Lower leg skin (tissue), 4 donors: ENCODE data around the gene FMO1. TPM values are rescaled to one million over a fixed set of nuclear protein-coding genes. Genes with fewer than 3 reads are reported as not detected.
"Not testable (repeated sequence)": the region's sequence is repeated elsewhere in the genome, so short reads cannot be mapped to it uniquely, and the experiment has no call there.

Source experiments
- DNase-seq, 2 donors: peaks; one replicate each; pipeline ENCODE4 v3.0.0-alpha.2; 2019; ENCODE audit warnings: low spot score in 2 of 2
- H3K4me3 ChIP-seq: fragments of 200-600 bp; sonication (generic); 2 replicates; pipeline ENCODE4 v1.5.1; 2017; ENCODE audit warnings: mild to moderate bottlenecking, low read depth; ENCODE audit not compliant: poor library complexity, severe bottlenecking
- POLR2A ChIP-seq, 2 donors: fragments of 450-650 bp; IDR thresholded peaks; one replicate each; pipeline ENCODE4 v1.6.1; 2016 to 2017; ENCODE audit warnings: antibody characterized with exemption in 2 of 2, mild to moderate bottlenecking in 1 of 2, moderate library complexity in 1 of 2
- WGBS, 2 donors: methylation state at CpG; one replicate each; pipeline ENCODE4 v1.1.5; 2018; 5-methylcytosine and 5-hydroxymethylcytosine counted together
- intact Hi-C: fragments of 100-400 bp; cut with DNase I; formaldehyde crosslinking; loops from one replicate; pipeline ENCODE4 v1.15.0; 2023; ENCODE audit warnings: low total_unique reads
- total RNA-seq, 4 donors: library from RNA; depleted of rRNA; stranded (reverse); fragments of >200 nt; gene quantifications; one replicate each; pipeline ENCODE4 v1.1.0, GENCODE V29; 2016
- TF ChIP-seq, protein P1 (sequence below), 3 donors: fragments of 450-650 bp; IDR thresholded peaks; one replicate each; pipeline ENCODE4 v1.5.1; 2016; ENCODE audit warnings: antibody characterized with exemption in 3 of 3, mild to moderate bottlenecking in 3 of 3, moderate library complexity in 2 of 3

FMO1 gene
- total RNA-seq, 4 donors from 2014 or later: 0.53 to 3.4 (median 2.2) TPM

DNA sequence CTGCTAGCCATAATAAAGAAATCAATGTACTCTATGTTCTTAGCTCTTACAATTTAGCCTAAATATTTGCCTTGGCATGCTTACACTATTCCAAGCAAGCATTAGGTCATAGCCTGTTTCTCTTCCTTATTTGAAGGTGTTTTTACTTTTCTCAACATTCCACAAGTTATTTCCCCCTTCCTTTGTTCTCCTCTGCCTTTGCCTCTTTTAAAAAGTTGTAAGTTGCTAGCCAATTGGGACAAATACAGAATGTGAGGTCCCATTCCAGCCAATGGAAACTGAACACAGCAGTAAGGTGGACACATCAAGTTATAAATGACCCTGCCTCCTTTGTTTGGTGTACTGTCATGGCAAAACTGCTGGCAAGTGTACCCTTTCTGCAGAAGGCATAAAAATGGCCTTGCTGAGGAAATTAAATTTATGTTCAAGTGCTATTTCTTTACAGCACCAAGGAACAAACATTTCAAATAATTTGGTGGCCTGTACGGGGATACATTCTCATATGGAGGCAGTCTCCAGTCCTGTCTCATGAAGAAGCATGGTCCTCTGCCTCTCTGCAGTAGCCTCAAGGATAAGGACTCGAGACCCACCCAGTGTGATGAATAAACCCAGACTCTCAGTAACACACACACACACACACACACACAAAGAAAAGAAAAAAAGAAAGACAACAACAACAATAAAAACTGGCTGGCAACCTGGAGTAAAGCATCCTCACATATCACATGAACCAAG is 28.8 kb upstream of the FMO1 start:
- 75 to 82% methylated on average over 2 of the region's 2 CpGs for WGBS, 2 donors
- TF ChIP-seq POLR2A (IDR thresholded peaks at IDR 0.05): no peak
- TF ChIP-seq, protein P1, sequence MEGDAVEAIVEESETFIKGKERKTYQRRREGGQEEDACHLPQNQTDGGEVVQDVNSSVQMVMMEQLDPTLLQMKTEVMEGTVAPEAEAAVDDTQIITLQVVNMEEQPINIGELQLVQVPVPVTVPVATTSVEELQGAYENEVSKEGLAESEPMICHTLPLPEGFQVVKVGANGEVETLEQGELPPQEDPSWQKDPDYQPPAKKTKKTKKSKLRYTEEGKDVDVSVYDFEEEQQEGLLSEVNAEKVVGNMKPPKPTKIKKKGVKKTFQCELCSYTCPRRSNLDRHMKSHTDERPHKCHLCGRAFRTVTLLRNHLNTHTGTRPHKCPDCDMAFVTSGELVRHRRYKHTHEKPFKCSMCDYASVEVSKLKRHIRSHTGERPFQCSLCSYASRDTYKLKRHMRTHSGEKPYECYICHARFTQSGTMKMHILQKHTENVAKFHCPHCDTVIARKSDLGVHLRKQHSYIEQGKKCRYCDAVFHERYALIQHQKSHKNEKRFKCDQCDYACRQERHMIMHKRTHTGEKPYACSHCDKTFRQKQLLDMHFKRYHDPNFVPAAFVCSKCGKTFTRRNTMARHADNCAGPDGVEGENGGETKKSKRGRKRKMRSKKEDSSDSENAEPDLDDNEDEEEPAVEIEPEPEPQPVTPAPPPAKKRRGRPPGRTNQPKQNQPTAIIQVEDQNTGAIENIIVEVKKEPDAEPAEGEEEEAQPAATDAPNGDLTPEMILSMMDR (IDR thresholded peaks at IDR 0.05): no peak
- DNase-seq: no peak
- H3K4me3 ChIP-seq: no peak overlapping the region
- intact Hi-C loops: no loop called here

DNA sequence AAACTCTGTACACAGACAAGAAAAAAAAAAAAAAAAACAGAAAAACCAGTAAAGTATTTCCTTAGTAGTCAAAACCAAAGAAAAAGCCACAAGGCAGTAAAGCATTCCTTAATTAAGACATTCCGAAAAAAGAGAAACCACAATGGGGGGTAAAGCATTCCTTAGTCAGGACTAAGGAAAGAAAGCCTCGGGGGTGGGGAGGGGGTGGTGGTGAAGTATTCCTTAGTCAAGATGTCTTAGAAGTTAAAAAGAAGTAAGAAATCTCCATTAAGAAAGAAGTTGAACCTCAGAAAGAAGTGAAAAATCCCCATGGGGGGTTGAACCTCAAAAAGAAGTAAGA is 28.2 kb upstream of the FMO1 start:
- H3K4me3 ChIP-seq: no peak overlapping the region
- no peak for DNase-seq
- TF ChIP-seq, protein P1 (IDR thresholded peaks at IDR 0.05): no peak
- TF ChIP-seq POLR2A (IDR thresholded peaks at IDR 0.05): no peak
- intact Hi-C loops: no loop called here
- WGBS, 2 donors: 44 to 54% methylated on average over 2 of the region's 2 CpGs

DNA sequence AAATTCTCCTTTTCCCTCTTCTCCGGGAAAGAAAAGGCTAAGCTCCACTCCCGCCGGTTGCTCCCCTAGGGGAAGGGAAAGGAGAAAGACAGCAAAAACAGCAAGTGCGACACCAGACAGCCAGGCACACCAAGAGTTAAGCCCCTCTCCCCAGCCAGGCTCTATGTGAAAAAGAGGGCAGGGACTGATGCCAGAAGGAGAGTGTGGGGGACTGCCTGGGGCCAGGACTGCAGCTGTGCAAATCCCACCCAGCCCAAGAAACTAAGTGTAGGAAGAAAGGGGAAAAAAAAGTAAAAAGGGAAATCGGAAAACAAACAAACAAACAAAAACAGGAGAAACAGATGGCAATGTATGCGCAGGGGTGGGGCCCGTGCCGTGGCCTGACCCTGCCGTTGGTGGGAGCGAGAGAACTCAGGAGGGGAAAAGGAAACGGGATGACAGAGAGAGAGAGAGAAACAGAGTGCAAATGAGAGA is 27.7 kb upstream of the FMO1 start:
- H3K4me3 ChIP-seq: no peak overlapping the region
- DNase-seq: no peak
- no peak for TF ChIP-seq POLR2A (IDR thresholded peaks at IDR 0.05)
- TF ChIP-seq, protein P1 (IDR thresholded peaks at IDR 0.05): no peak
- intact Hi-C loops: no loop called here
- WGBS, 2 donors: 65% methylated on average over 11 of the region's 11 CpGs

DNA sequence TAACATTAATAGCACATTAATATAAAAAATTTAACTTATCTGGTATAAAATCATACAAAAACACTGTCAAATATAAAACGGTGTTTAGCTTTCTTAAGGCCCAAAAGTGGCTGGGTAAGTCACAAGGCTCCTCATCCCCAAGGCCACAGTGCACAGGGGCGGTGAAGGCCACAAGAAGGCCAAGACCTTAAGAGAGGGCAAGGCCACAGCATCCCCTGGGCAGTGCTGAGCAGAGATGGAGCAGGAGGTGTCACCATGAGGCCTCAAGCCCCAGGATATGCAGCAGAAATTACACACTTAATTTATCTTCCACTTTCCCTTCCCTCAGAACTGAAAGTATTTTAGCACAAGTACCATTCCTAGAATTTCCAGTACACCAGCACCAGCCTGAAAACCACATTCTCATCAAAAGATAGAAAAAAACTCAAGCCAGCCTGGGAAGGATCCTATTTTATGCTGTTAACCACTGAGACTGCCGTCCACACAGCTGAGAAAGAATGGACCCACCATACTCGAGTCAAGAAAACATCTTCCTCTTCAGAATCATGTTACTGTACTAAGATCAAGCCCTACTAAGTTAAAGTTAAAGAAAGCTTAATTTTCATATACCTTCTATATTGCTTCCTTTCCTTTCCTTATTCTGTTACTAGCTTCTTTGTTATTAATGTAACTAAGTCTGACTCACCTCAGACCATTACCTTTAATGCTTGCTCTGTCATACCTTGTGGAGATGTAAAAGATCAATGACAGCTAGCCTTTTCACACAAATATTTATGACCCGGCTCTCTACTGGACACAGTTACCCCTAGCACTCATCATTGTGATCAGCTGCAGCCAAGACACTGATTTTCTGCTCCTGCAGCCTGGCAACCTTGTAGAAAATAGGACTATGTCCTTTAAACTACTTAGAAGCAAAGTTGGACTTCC is 26.4 kb upstream of the FMO1 start:
- TF ChIP-seq POLR2A (IDR thresholded peaks at IDR 0.05): no peak
- TF ChIP-seq, protein P1 (IDR thresholded peaks at IDR 0.05): no peak
- DNase-seq: no peak
- WGBS, 2 donors: 76 to 81% methylated on average over 5 of the region's 5 CpGs
- H3K4me3 ChIP-seq: no peak overlapping the region
- intact Hi-C loops: no loop called here

DNA sequence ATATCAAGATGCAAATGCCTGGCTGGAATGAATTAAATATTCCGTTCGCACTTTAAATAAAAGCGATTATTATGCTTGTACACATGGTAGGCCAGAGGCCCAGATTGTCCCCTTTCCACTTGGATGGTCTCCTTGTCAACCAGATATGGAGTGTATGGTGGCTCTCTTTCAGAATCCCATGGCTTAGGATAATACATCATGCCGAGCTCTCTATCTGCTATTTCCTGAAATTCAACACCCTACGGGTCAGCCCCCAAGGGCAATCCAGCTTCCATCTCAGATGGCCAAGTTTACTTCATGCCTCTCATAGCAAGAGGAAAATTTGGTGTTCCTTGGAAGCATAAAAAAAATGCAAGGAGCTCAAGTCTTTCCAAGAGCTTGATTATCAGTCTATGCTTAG is 25.4 kb upstream of the FMO1 start:
- no peak overlapping the region for H3K4me3 ChIP-seq
- intact Hi-C loops: no loop called here
- 67 to 68% methylated on average over 5 of the region's 5 CpGs for WGBS, 2 donors
- TF ChIP-seq, protein P1 (IDR thresholded peaks at IDR 0.05): no peak
- TF ChIP-seq POLR2A (IDR thresholded peaks at IDR 0.05): no peak
- no peak for DNase-seq

DNA sequence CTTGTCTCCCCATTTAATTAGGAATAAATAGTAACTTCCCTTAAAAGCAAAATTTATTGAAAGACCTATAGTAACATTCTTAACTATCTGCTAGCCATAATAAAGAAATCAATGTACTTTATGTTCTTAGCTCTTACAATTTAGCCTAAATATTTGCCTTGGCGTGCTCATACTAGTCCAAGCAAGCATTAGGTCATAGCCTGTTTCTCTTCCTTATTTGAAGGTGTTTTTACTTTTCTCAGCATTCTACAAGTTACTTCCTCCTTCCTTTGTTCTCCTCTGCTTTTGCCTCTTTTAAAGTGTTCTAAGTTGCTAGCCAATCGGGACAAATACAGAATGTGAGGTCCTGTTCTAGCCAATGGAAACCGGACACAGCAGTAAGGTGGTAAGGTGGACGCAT is 24.0 kb upstream of the FMO1 start:
- WGBS, 2 donors: 70 to 79% methylated on average over 4 of the region's 4 CpGs
- H3K4me3 ChIP-seq, DNase-seq, intact Hi-C loops: not testable (repeated sequence)
